GM19351 (cell line): ENCODE data around the gene KCNJ10.
"Not testable (repeated sequence)": the region's sequence is repeated elsewhere in the genome, so short reads cannot be mapped to it uniquely, and the experiment has no call there.

Source experiments
- ATAC-seq: cut with Tn5 transposase; IDR thresholded peaks from one replicate; pipeline ENCODE4 v1.9.1; 2021; ENCODE audit warnings: mild to moderate bottlenecking, moderate library complexity; ENCODE audit not compliant: unreplicated experiment

KCNJ10 gene

GRCh38 chr1:160062230-160062532 lies 7.8 kb downstream of the KCNJ10 start:
- no peak for ATAC-seq

- no peak for ATAC-seq
Observed at GRCh38 chr1:160061369-160062229, 8.4 kb downstream of the KCNJ10 start.

- no peak for ATAC-seq
Observed at GRCh38 chr1:160058087-160058486, 11.9 kb downstream of the KCNJ10 start.

GRCh38 chr1:160056648-160057169 lies 13.3 kb downstream of the KCNJ10 start:
- no peak for ATAC-seq

- no peak for ATAC-seq
Observed at GRCh38 chr1:160053548-160054365, 16.2 kb downstream of the KCNJ10 start.

- no peak for ATAC-seq
Observed at GRCh38 chr1:160052936-160053335, 17.0 kb downstream of the KCNJ10 start.

GRCh38 chr1:160050619-160051018 lies 19.3 kb downstream of the KCNJ10 start:
- ATAC-seq = no peak

- not testable (repeated sequence) for ATAC-seq
Observed at GRCh38 chr1:160050182-160050581, 19.8 kb downstream of the KCNJ10 start.

GRCh38 chr1:160049101-160049500 lies 20.9 kb downstream of the KCNJ10 start:
- ATAC-seq = no peak

- no peak for ATAC-seq
Observed at GRCh38 chr1:160048335-160048734, 21.6 kb downstream of the KCNJ10 start.

GRCh38 chr1:160047111-160047991 lies 22.6 kb downstream of the KCNJ10 start:
- no peak for ATAC-seq

GRCh38 chr1:160046494-160047110 lies 23.4 kb downstream of the KCNJ10 start:
- ATAC-seq = peak; percentile 77

GRCh38 chr1:160045653-160046052 lies 24.3 kb downstream of the KCNJ10 start:
- no peak for ATAC-seq

- no peak for ATAC-seq
Observed at GRCh38 chr1:160043543-160043942, 26.4 kb downstream of the KCNJ10 start.

GRCh38 chr1:160040476-160040875 lies 29.5 kb downstream of the KCNJ10 start:
- ATAC-seq = no peak

GRCh38 chr1:160032165-160032820 lies 37.7 kb downstream of the KCNJ10 start:
- ATAC-seq = no peak

- ATAC-seq = peak; percentile 97
Observed at GRCh38 chr1:160031365-160032164, 38.4 kb downstream of the KCNJ10 start, which contains the start of gene PIGM. Gene PIGM (minus strand): TSS chr1:160031990. CDS start chr1:160031739, 251 bp downstream.

- ATAC-seq = peak; percentile 16
Observed at GRCh38 chr1:160030657-160031364, 39.1 kb downstream of the KCNJ10 start.
